ENCODE results near the gene NETO2.

NETO2 gene

GRCh38 chr16:47065766-47066688 lies 77.7 kb downstream of the NETO2 start:
- no peak overlapping the region for H3K27ac ChIP-seq (ENCODE audit: extremely low read depth, low read depth, low read length)
- no peaks in the 10 kb centered on the region for H3K9me3 ChIP-seq (ENCODE audit: control insufficient read depth, insufficient read depth, low read depth, low read length)
- no peaks in the 10 kb centered on the region for H3K36me3 ChIP-seq (ENCODE audit: control insufficient read depth in 2 of 2, insufficient read depth in 1 of 2, low read length in 2 of 2)
- CTCF ChIA-PET: interaction anchor here (0.6 to 0.9 kb wide), 3 partner anchors 193 to 1507 kb away, joined by 3 read pairs; no protein-coding TSS in a partner anchor
- peak; percentile 76 for TF ChIP-seq ZIC2 (tag by site-specific recombination; IDR thresholded peaks at IDR 0.05)
- no peak for TF ChIP-seq ZNF561 (tag by site-specific recombination; IDR thresholded peaks at IDR 0.05; ENCODE audit: borderline replicate concordance)
- TF ChIP-seq SP7 (tag by site-specific recombination; IDR thresholded peaks at IDR 0.05): peak; percentile 96
- POLR2A ChIA-PET: no interaction called here
- no peaks in the 10 kb centered on the region for H3K4me1 ChIP-seq (ENCODE audit: control insufficient read depth, insufficient read depth, low read length)
- no peak overlapping the region for H3K4me3 ChIP-seq (ENCODE audit: low read depth, low read length)

- TF ChIP-seq INSM2 (tag by site-specific recombination; IDR thresholded peaks at IDR 0.05) (no peak), PRDM6 (tag by site-specific recombination; IDR thresholded peaks at IDR 0.05) (no peak), ZNF658 (tag by site-specific recombination; IDR thresholded peaks at IDR 0.05) (no peak), ZNF580 (tag by site-specific recombination; IDR thresholded peaks at IDR 0.05) (no peak), ZNF514 (tag by site-specific recombination; IDR thresholded peaks at IDR 0.05) (no peak), ZNF10 (tag by site-specific recombination; IDR thresholded peaks at IDR 0.05) (no peak), ZNF324 (tag by site-specific recombination; IDR thresholded peaks at IDR 0.05) (no peak), ZNF214 (tag by site-specific recombination; IDR thresholded peaks at IDR 0.05; ENCODE audit: borderline replicate concordance) (no peak), ZNF391 (tag by site-specific recombination; IDR thresholded peaks at IDR 0.05; ENCODE audit: borderline replicate concordance, low read depth) (no peak), ZBTB48 (tag by site-specific recombination; IDR thresholded peaks at IDR 0.05) (no peak), BCL11A (tag by site-specific recombination; IDR thresholded peaks at IDR 0.05; ENCODE audit: low read depth) (no peak), ZNF843 (tag by site-specific recombination; IDR thresholded peaks at IDR 0.05) (no peak), ZNF133 (tag by site-specific recombination; IDR thresholded peaks at IDR 0.05) (no peak), ZNF555 (tag by site-specific recombination; conservative IDR thresholded peaks at IDR 0.05) (no peak), ZNF280C (tag by site-specific recombination; IDR thresholded peaks at IDR 0.05) (no peak), ZNF423 (tag by site-specific recombination; IDR thresholded peaks at IDR 0.05) (no peak)
- POLR2A ChIA-PET: no interaction called here
- CTCF ChIA-PET: no interaction called here
Observed at GRCh38 chr16:47064775-47065174, 79.0 kb downstream of the NETO2 start.

More at GRCh38 chr16:47064775-47065174, 79.0 kb downstream of the NETO2 start:
- H3K4me1 ChIP-seq (ENCODE audit: control insufficient read depth, insufficient read depth, low read length): no peaks in the 10 kb centered on the region
- H3K9me3 ChIP-seq (ENCODE audit: control insufficient read depth, insufficient read depth, low read depth, low read length): no peaks in the 10 kb centered on the region
- no peaks in the 10 kb centered on the region for H3K36me3 ChIP-seq (ENCODE audit: control insufficient read depth in 2 of 2, insufficient read depth in 1 of 2, low read length in 2 of 2)
- no peak overlapping the region for H3K4me3 ChIP-seq (ENCODE audit: low read depth, low read length)
- no peak overlapping the region for H3K27ac ChIP-seq (ENCODE audit: extremely low read depth, low read depth, low read length)
